Colonic mucosa (tissue), 4 donors: ENCODE measurements around the gene HOXD3. TPM values are rescaled to one million over a fixed set of nuclear protein-coding genes. Genes with fewer than 3 reads are reported as not detected.

ENCODE experiments used
- DNase-seq: peaks from one replicate; pipeline ENCODE4 v3.0.0-alpha.2; 2020
- H3K27ac ChIP-seq: fragments of 200-600 bp; one replicate; pipeline ENCODE4 v1.8.0; 2021
- H3K27me3 ChIP-seq: fragments of 200-600 bp; one replicate; pipeline ENCODE4 v1.8.0; 2021
- H3K36me3 ChIP-seq: fragments of 200-600 bp; one replicate; pipeline ENCODE4 v1.8.0; 2021
- H3K4me1 ChIP-seq: fragments of 200-600 bp; one replicate; pipeline ENCODE4 v1.8.0; 2021; ENCODE audit warnings: mild to moderate bottlenecking
- H3K4me3 ChIP-seq: fragments of 200-600 bp; one replicate; pipeline ENCODE4 v1.8.0; 2021
- H3K9ac ChIP-seq, 2 donors: one replicate each; pipeline ENCODE4 v1.7.0; 2013; ENCODE audit warnings: control low read depth in 2 of 2, low read depth in 2 of 2, low read length in 2 of 2
- H3K9me3 ChIP-seq: fragments of 200-600 bp; one replicate; pipeline ENCODE4 v1.8.0; 2021
- intact Hi-C: fragments of 100-400 bp; cut with DNase I; formaldehyde crosslinking; loops from one replicate; pipeline ENCODE4 v1.14.1; 2022
- total RNA-seq, 2 donors: library from RNA; stranded (reverse); fragmentation: NEBNext Ultra II Directional in 1 of 2; extraction: Animal tissue kit (Norgen Biotek cat#: 25700) in 1 of 2; gene quantifications; one replicate each; pipeline ENCODE4 v1.2.1, GENCODE V29; 2021
- TF ChIP-seq, protein P1 (sequence below): fragments of 200-600 bp; IDR thresholded peaks from one replicate; pipeline ENCODE4 v1.8.0; 2022; ENCODE audit warnings: antibody characterized with exemption, mild to moderate bottlenecking
- donor health status: healthy.
- donor health status: DM: no; HTN: no; CAD: no.
- donor health status: DM: no; HTN: no; CAD: no.

Gene HOXD3
- total RNA-seq, 2 donors from 2014 or later = 3.2 to 4.6 TPM

DNA sequence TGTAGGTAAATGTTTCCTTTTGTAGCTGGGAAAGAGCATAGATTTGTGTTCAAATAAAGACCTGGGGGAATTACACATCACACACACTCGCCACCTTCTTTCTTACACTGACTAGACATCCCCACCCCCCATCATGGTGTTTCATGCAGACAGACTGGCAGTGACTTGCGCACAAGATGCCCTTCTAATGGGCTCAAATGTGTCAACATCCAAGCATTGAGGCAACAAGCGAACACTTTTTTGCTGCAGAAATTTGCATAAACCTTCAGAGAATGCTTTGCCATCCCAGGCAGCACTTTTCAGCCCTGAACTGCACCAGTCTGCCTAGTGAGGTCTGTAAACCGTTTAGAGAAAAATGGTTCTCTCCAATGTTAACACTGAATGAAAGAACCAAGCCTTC lies 23.1 kb upstream of the HOXD3 start:
- peaks cover 19% of the 10 kb centered on the region for H3K27me3 ChIP-seq
- TF ChIP-seq, protein P1, sequence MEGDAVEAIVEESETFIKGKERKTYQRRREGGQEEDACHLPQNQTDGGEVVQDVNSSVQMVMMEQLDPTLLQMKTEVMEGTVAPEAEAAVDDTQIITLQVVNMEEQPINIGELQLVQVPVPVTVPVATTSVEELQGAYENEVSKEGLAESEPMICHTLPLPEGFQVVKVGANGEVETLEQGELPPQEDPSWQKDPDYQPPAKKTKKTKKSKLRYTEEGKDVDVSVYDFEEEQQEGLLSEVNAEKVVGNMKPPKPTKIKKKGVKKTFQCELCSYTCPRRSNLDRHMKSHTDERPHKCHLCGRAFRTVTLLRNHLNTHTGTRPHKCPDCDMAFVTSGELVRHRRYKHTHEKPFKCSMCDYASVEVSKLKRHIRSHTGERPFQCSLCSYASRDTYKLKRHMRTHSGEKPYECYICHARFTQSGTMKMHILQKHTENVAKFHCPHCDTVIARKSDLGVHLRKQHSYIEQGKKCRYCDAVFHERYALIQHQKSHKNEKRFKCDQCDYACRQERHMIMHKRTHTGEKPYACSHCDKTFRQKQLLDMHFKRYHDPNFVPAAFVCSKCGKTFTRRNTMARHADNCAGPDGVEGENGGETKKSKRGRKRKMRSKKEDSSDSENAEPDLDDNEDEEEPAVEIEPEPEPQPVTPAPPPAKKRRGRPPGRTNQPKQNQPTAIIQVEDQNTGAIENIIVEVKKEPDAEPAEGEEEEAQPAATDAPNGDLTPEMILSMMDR = no peak
- H3K36me3 ChIP-seq = no peaks in the 10 kb centered on the region
- intact Hi-C loops = no loop called here
- no peaks in the 10 kb centered on the region for H3K9me3 ChIP-seq
- H3K9ac ChIP-seq = no peak overlapping the region
- H3K4me3 ChIP-seq = no peak overlapping the region
- H3K27ac ChIP-seq = no peak overlapping the region
- no peaks in the 10 kb centered on the region for H3K4me1 ChIP-seq
- DNase-seq = no peak

DNA sequence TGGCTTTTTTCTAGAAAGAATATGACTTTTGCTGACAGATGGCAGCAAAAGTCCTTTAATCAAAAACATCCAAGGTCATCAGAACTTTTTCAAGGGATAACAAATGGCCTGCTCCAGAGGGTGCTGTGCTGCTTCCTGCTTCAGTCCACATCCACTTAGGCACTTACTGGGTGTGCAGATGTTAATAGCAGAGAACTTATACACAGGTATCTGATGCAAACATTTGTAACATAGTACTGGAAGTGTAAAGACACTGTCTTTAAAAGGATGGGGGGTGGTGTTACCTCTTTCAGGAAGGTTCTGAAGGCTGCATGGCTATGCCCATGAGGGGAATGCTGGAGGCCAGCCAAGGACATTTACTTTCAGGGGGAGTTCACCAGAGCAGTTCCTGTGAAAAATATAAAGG lies 22.1 kb upstream of the HOXD3 start:
- no peaks in the 10 kb centered on the region for H3K36me3 ChIP-seq
- no peak overlapping the region for H3K4me3 ChIP-seq
- TF ChIP-seq, protein P1 = no peak
- DNase-seq = no peak
- intact Hi-C loops = no loop called here
- H3K9me3 ChIP-seq = no peaks in the 10 kb centered on the region
- H3K4me1 ChIP-seq = no peaks in the 10 kb centered on the region
- peaks cover 12% of the 10 kb centered on the region for H3K27me3 ChIP-seq
- peak overlapping the region in 1 of 2 donors; percentile 28 for H3K9ac ChIP-seq
- peak overlapping the region; percentile 46 for H3K27ac ChIP-seq

DNA sequence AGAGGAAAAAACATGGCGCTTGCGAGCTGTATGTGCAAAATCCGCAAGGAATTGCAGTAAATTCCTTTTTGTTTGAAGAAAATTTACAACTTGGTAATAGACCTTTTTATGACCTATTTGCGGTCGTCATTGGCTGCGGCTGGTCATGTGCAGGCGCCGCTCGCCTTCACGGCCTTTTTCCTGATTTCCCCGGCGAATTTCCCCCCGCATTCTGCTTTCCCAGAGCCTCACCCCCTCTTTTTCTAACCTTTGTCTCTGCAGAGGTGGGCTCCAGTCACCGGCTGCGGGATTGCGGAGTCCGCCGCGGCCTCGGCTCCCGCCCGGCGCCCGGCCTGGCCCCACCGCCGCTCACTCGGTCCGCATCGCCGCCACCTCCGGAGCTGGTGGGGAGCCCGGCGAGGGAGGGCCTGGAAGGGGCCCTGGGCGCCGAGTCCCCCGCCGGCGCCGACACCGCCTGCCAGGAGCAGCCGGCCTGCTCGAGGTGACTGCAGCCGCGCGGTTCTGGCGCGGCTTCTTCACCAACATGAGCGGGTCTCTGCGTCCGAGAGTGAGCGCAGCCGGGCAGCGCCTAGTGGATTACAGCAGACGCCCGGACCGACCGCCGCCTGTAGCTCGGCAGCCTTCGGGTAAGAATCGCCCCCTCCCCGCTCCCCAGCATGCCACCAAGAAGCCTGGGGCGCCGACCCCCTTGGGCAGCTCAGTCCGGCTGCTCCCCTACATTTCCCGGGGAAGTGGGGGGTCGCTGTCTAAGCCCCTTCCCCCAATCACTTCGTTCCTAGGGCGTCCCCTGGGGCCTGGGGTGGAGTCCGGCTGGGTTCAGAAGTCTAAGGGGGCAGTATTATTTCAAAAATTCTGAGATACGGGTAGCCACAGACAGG lies 20.5 kb upstream of the HOXD3 start:
- peak overlapping the region; percentile 82 for H3K27ac ChIP-seq

DNA sequence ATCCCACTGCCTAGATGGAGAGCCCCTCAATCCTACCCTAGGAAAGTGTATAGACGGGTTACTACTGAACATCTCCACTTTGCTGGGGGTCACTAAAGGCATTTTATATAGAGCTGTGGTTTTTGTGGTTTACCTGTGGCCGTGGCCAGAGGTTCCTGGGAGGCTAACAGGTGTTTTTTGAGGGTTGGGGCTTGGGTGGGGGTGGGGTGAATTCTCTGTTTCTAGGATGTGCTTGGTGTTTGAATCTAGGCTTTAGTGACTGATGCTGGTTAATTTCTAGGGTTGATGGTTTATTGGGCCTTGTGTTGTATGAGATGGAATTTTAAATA lies 19.9 kb upstream of the HOXD3 start:
- Histone ChIP-seq H3K4me3 (peak overlapping the region; percentile 60), H3K27ac (peak overlapping the region; percentile 82), H3K36me3 (no peaks in the 10 kb centered on the region), H3K27me3 (peaks cover 4% of the 10 kb centered on the region), H3K9me3 (no peaks in the 10 kb centered on the region), H3K4me1 (no peaks in the 10 kb centered on the region), H3K9ac (peak overlapping the region; percentile 76 to 86)
- no peak for DNase-seq
- TF ChIP-seq, protein P1 = no peak
- intact Hi-C loops = no loop called here

More for the DNA sequence above, 20.5 kb upstream of the HOXD3 start:
- Histone ChIP-seq H3K9ac (peak overlapping the region; percentile 76 to 86), H3K4me3 (peak overlapping the region; percentile 60), H3K4me1 (no peaks in the 10 kb centered on the region), H3K9me3 (no peaks in the 10 kb centered on the region), H3K36me3 (no peaks in the 10 kb centered on the region), H3K27me3 (peaks cover 4% of the 10 kb centered on the region)
- intact Hi-C loops = no loop called here
- TF ChIP-seq, protein P1 = no peak
- peak; percentile 63 for DNase-seq

DNA sequence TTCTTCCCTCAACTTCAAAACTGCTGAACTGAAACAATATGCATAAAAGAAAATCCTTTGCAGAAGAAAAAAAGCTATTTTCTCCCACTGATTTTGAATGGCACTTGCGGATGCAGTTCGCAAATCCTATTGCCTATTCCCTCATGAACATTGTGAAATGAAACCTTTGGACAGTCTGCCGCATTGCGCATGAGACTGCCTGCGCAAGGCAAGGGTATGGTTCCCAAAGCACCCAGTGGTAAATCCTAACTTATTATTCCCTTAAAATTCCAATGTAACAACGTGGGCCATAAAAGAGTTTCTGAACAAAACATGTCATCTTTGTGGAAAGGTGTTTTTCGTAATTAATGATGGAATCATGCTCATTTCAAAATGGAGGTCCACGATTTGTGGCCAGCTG lies 19.2 kb upstream of the HOXD3 start:
- H3K9me3 ChIP-seq = no peaks in the 10 kb centered on the region
- H3K27me3 ChIP-seq = peaks cover 4% of the 10 kb centered on the region
- no peaks in the 10 kb centered on the region for H3K36me3 ChIP-seq
- no peak overlapping the region for H3K27ac ChIP-seq
- TF ChIP-seq, protein P1 = no peak
- no peaks in the 10 kb centered on the region for H3K4me1 ChIP-seq
- DNase-seq = no peak
- H3K9ac ChIP-seq = no peak overlapping the region
- intact Hi-C loops = no loop called here
- no peak overlapping the region for H3K4me3 ChIP-seq
